H1 (cell line): ENCODE data around the gene SMYD3. TPM values are rescaled to one million over a fixed set of nuclear protein-coding genes. Genes with fewer than 3 reads are reported as not detected.

Experiments used
- CTCF ChIA-PET: fragments of 300-600 bp; sonication (Branson Sonifier 250); formaldehyde crosslinking; loops from one replicate; lab custom pipeline; 2021; ENCODE audit not compliant: partially characterized antibody; lab: Charles Lee
- POLR2A ChIA-PET: fragments of 300-600 bp; sonication (Branson Sonifier 250); formaldehyde crosslinking; loops from one replicate; lab custom pipeline; 2021; ENCODE audit warnings: inconsistent platforms; ENCODE audit not compliant: partially characterized antibody; lab: Charles Lee
- DNase-seq, 2 experiments: peaks; one replicate each; pipeline versions ENCODE4 v3.0.0 to v3.0.0-alpha.2; 2010 to 2022; ENCODE audit warnings: low spot score in 2 of 2, low read depth in 1 of 2, mixed read lengths in 1 of 2
- FAIRE-seq: peaks from 2 replicates; lab custom pipeline; 2011; peaks lifted over from hg19 to GRCh38; lab: Jason Lieb, UNC
- H2AFZ ChIP-seq: 2 replicates; pipeline ENCODE4 v1.8.1; 2012; ENCODE audit warnings: low read length, inconsistent platforms
- H2AK5ac ChIP-seq: 2 replicates; pipeline ENCODE4 v1.6.1; 2013; ENCODE audit warnings: low read depth, low read length
- H2BK120ac ChIP-seq: replicated peaks from 2 replicates; pipeline ENCODE3; 2013; ENCODE audit warnings: low read depth, low read length, inconsistent platforms
- H2BK12ac ChIP-seq: 2 replicates; pipeline ENCODE4 v1.6.1; 2013; ENCODE audit warnings: low read depth, low read length
- H2BK15ac ChIP-seq: 2 replicates; pipeline ENCODE4 v1.6.1; 2013; ENCODE audit warnings: low read length
- H2BK20ac ChIP-seq: 2 replicates; pipeline ENCODE4 v1.6.1; 2013; ENCODE audit warnings: low read length
- H2BK5ac ChIP-seq: 2 replicates; pipeline ENCODE4 v1.6.1; 2013; ENCODE audit warnings: low read depth, low read length
- H3K14ac ChIP-seq: 2 replicates; pipeline ENCODE4 v1.6.1; 2013; ENCODE audit warnings: inconsistent platforms; ENCODE audit not compliant: insufficient read length
- H3K18ac ChIP-seq: 2 replicates; pipeline ENCODE4 v1.6.1; 2013; ENCODE audit warnings: low read length; ENCODE audit errors: extremely low read depth
- H3K23ac ChIP-seq: 2 replicates; pipeline ENCODE4 v1.6.1; 2013; ENCODE audit warnings: inconsistent platforms; ENCODE audit not compliant: insufficient read length
- H3K23me2 ChIP-seq: 2 replicates; pipeline ENCODE4 v1.6.1; 2013; ENCODE audit warnings: low read depth, low read length
- H3K27ac ChIP-seq: 2 replicates; pipeline ENCODE4 v1.6.1; 2011; ENCODE audit warnings: low read depth, low read length, inconsistent platforms
- H3K27me3 ChIP-seq, 4 experiments: replicated peaks in 1 of 4; 1 replicate in 1 of 4; 2 replicates in 3 of 4; pipeline versions ENCODE4 v1.6.1 to v1.8.1; 2011 to 2013; ENCODE audit warnings: low read length in 3 of 4, mild to moderate bottlenecking in 3 of 4, inconsistent platforms in 2 of 4, mixed read lengths in 2 of 4, moderate library complexity in 1 of 4; ENCODE audit not compliant: control insufficient read depth in 3 of 4, insufficient read depth in 3 of 4; ENCODE audit errors: extremely low read depth in 1 of 4
- H3K36me3 ChIP-seq, 4 experiments: 2 replicates each; pipeline versions ENCODE4 v1.6.1 to v1.8.1; 2011 to 2013; ENCODE audit warnings: mild to moderate bottlenecking in 4 of 4, low read length in 3 of 4, moderate library complexity in 2 of 4, control low read depth in 1 of 4, inconsistent platforms in 1 of 4; ENCODE audit not compliant: insufficient read depth in 4 of 4, control insufficient read depth in 2 of 4
- H3K4ac ChIP-seq: replicated peaks from 2 replicates; pipeline ENCODE3; 2013; ENCODE audit warnings: low read length, low read depth, mixed read lengths, inconsistent platforms; ENCODE audit not compliant: insufficient read length
- H3K4me1 ChIP-seq, 4 experiments: replicated peaks in 1 of 4; 1 replicate in 1 of 4; 2 replicates in 3 of 4; pipeline versions ENCODE4 v1.6.1 to v1.8.1; 2011 to 2013; ENCODE audit warnings: low read length in 3 of 4, inconsistent platforms in 2 of 4, mixed read lengths in 1 of 4; ENCODE audit not compliant: insufficient read depth in 4 of 4, control insufficient read depth in 3 of 4
- H3K4me2 ChIP-seq, 2 experiments: 2 replicates each; pipeline versions ENCODE4 v1.6.1 to v1.8.1; 2011 to 2013; ENCODE audit warnings: low read depth in 2 of 2, low read length in 2 of 2, control low read depth in 1 of 2, inconsistent platforms in 1 of 2, mild to moderate bottlenecking in 1 of 2; ENCODE audit not compliant: insufficient read depth in 1 of 2
- H3K4me3 ChIP-seq, 4 experiments: fragments of 200-600, 300-600 bp in 1 of 4; sonication (generic), shearing (Covaris generic), sonication (Bioruptor Twin) in 1 of 4; 2 replicates each; pipeline versions ENCODE4 v1.5.1 to v1.8.1; 2011 to 2016; ENCODE audit warnings: low read length in 4 of 4, low read depth in 3 of 4, control low read depth in 2 of 4, inconsistent platforms in 2 of 4, mild to moderate bottlenecking in 2 of 4, mixed read lengths in 1 of 4, moderate library complexity in 1 of 4; ENCODE audit not compliant: insufficient read depth in 2 of 4; ENCODE audit errors: extremely low read depth in 1 of 4
- H3K56ac ChIP-seq: replicated peaks from 2 replicates; pipeline ENCODE3; 2013; ENCODE audit warnings: low read depth, mild to moderate bottlenecking, mixed read lengths, low read length, inconsistent platforms; ENCODE audit not compliant: insufficient read length
- H3K79me1 ChIP-seq: 2 replicates; pipeline ENCODE4 v1.6.1; 2013; ENCODE audit warnings: low read depth, low read length, control low read depth
- H3K79me2 ChIP-seq, 2 experiments: 2 replicates each; pipeline versions ENCODE4 v1.6.1 to v1.8.1; 2012 to 2013; ENCODE audit warnings: low read length in 2 of 2, mild to moderate bottlenecking in 2 of 2, inconsistent platforms in 1 of 2; ENCODE audit not compliant: insufficient read depth in 2 of 2, control insufficient read depth in 1 of 2
- H3K9ac ChIP-seq, 4 experiments: replicated peaks in 1 of 4; 1 replicate in 1 of 4; 2 replicates in 3 of 4; pipeline versions ENCODE4 v1.6.1 to v1.8.1; 2011 to 2013; ENCODE audit warnings: low read depth in 3 of 4, low read length in 3 of 4, control low read depth in 2 of 4, mild to moderate bottlenecking in 2 of 4, moderate library complexity in 2 of 4, inconsistent platforms in 1 of 4; ENCODE audit errors: extremely low read depth in 1 of 4
- H3K9me3 ChIP-seq, 2 experiments: 2 replicates each; pipeline versions ENCODE4 v1.6.1 to v1.8.1; 2012 to 2013; ENCODE audit warnings: mild to moderate bottlenecking in 2 of 2, moderate library complexity in 2 of 2, control low read depth in 1 of 2, inconsistent platforms in 1 of 2, low read depth in 1 of 2, low read length in 1 of 2, mixed read lengths in 1 of 2; ENCODE audit not compliant: insufficient read depth in 2 of 2
- H4K20me1 ChIP-seq, 2 experiments: replicated peaks in 1 of 2; 2 replicates each; pipeline versions ENCODE3 to v1.8.1; 2011 to 2013; ENCODE audit warnings: inconsistent platforms in 2 of 2, low read length in 2 of 2, mild to moderate bottlenecking in 1 of 2; ENCODE audit not compliant: insufficient read depth in 2 of 2, control insufficient read depth in 1 of 2
- H4K5ac ChIP-seq: 2 replicates; pipeline ENCODE4 v1.6.1; 2013; ENCODE audit warnings: low read length, low read depth, mixed read lengths, inconsistent platforms; ENCODE audit not compliant: insufficient read length
- H4K8ac ChIP-seq: 2 replicates; pipeline ENCODE4 v1.8.0; 2013; ENCODE audit warnings: mild to moderate bottlenecking, moderate library complexity, low read length, inconsistent platforms; ENCODE audit not compliant: insufficient read depth; ENCODE audit errors: extremely low read depth
- H4K91ac ChIP-seq: replicated peaks from 2 replicates; pipeline ENCODE3; 2013; ENCODE audit warnings: low read length, mixed read lengths, inconsistent platforms; ENCODE audit not compliant: insufficient read length
- BCL11A ChIP-seq, 2 experiments: IDR thresholded peaks; one replicate each; pipeline ENCODE4 v1.6.1; 2011; ENCODE audit warnings: low read depth in 2 of 2, low read length in 2 of 2, mild to moderate bottlenecking in 2 of 2
- CBX8 ChIP-seq: fragments of 300-800, 300-1000 bp; sonication (generic); IDR thresholded peaks from 2 replicates; pipeline ENCODE4 v1.7.1; 2016; ENCODE audit warnings: low read depth, low read length, borderline replicate concordance
- EGR1 ChIP-seq: IDR thresholded peaks from 2 replicates; pipeline ENCODE4 v1.6.1; 2011; ENCODE audit warnings: low read depth, low read length, borderline replicate concordance
- FOSL1 ChIP-seq: IDR thresholded peaks from 2 replicates; pipeline ENCODE4 v1.6.1; 2011; ENCODE audit warnings: mild to moderate bottlenecking, low read depth, low read length, moderate library complexity; ENCODE audit not compliant: insufficient read depth
- KDM1A ChIP-seq: fragments of 200-600, 300-600 bp; sonication (generic); IDR thresholded peaks from 2 replicates; pipeline ENCODE4 v1.7.1; 2016; ENCODE audit warnings: mild to moderate bottlenecking, low read length, borderline replicate concordance
- SAP30 ChIP-seq: fragments of 300-600 bp; sonication (generic); IDR thresholded peaks from 2 replicates; pipeline ENCODE4 v1.7.1; 2012; ENCODE audit warnings: low read length, moderate library complexity, mild to moderate bottlenecking, inconsistent platforms; ENCODE audit not compliant: insufficient read depth, insufficient replicate concordance
- TAF7 ChIP-seq: optimal IDR thresholded peaks from 2 replicates; pipeline ENCODE3; 2011; ENCODE audit warnings: low read depth, mild to moderate bottlenecking, inconsistent platforms, low read length, moderate library complexity, borderline replicate concordance
- WGBS, 2 experiments: shearing (Covaris generic) in 1 of 2; methylation state at CpG; one replicate each; pipeline versions ENCODE4 v1.1.6 to v1.1.7; 2013 to 2015; ENCODE audit warnings: low lambda C conversion rate in 2 of 2, mixed read lengths in 2 of 2, inconsistent platforms in 1 of 2, low coverage in 1 of 2, missing lambda C conversion rate in 1 of 2; ENCODE audit not compliant: insufficient replicate concordance in 2 of 2, insufficient coverage in 1 of 2, insufficient read length in 1 of 2; ENCODE audit errors: extremely low coverage in 1 of 2, missing lambda C conversion rate in 1 of 2; 5-methylcytosine and 5-hydroxymethylcytosine counted together
- polyA plus RNA-seq, 7 experiments: library from polyadenylated mRNA; depleted of rRNA in 3 of 7; stranded (reverse) in 5 of 7; unstranded in 2 of 7; fragments of >200 nt in 5 of 7; fragments of 200-250 nt in 2 of 7; gene quantifications; 1 replicate in 5 of 7; 2 replicates in 1 of 7; 4 replicates in 1 of 7; pipeline versions ENCODE4 v1.2.1 to v1.2.3, GENCODE V29; 2011 to 2013; ENCODE audit warnings: missing spikeins in 2 of 7, mixed read lengths in 2 of 7
- total RNA-seq: library from RNA; stranded (reverse); fragmentation: NEBNext Ultra II Directional; extraction: Animal tissue kit (Norgen Biotek cat#: 25700); gene quantifications from 2 replicates; pipeline ENCODE4 v1.2.1, GENCODE V29; 2021
- TF ChIP-seq, protein P1 (sequence below): IDR thresholded peaks from 2 replicates; pipeline ENCODE4 v1.6.1; 2011; ENCODE audit warnings: low read depth, mild to moderate bottlenecking, low read length; ENCODE audit not compliant: insufficient read depth

Gene SMYD3
- total and polyA plus RNA-seq, 2 of the 8 experiments (the other 6 are each of a cell fraction or from before 2014, with no cell fraction given), result 17.3 to 25.4 TPM

DNA sequence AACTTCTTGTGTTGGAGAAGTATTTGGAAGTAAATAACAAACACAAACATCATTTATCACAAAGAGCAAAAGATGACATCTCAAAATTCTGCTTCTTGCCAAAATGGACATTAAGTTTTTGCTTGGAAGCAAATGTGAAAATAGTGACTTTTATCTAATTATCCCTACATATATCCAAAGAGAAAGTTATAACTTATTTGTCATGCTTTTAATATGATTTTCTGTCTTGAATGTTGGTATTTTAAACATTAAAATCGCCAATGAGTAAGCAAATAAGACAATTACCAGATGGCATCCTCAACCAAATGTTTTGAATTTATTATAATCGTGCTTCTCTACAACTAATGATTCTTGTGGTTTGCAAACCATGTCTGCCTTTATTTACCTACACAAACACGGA lies 758.0 kb downstream of the SMYD3 start:
- H3K9ac ChIP-seq, result no peak overlapping the region
- DNase-seq, result no peak
- H4K5ac ChIP-seq, result no peak overlapping the region
- no peak overlapping the region for H2BK15ac ChIP-seq
- FAIRE-seq, result no peak
- ChIA-PET POLR2A (no interaction called here), CTCF (interaction anchor here (0.6 to 1.5 kb wide), 2 partner anchors 29 to 98 kb away, joined by 3 read pairs; no protein-coding TSS in a partner anchor)
- no peak overlapping the region for H3K14ac ChIP-seq
- H3K56ac ChIP-seq, result no peak overlapping the region
- no peaks in the 10 kb centered on the region for H4K20me1 ChIP-seq
- no peak overlapping the region for H2AFZ ChIP-seq
- H3K27me3 ChIP-seq, result no peaks in the 10 kb centered on the region
- H3K27ac ChIP-seq, result no peak overlapping the region
- 87% methylated on average over 3 of the region's 3 CpGs; no CpG with 5 or more reads in 1 of the 2 experiments for WGBS, 2 experiments
- no peak overlapping the region for H4K91ac ChIP-seq
- no peak overlapping the region for H2BK120ac ChIP-seq
- H3K4me2 ChIP-seq, result no peak overlapping the region
- H3K79me2 ChIP-seq, result no peaks in the 10 kb centered on the region
- H2BK20ac ChIP-seq, result no peak overlapping the region
- H2BK5ac ChIP-seq, result no peak overlapping the region
- H3K36me3 ChIP-seq, result peaks cover 0 to 2% (median 0%) of the 10 kb centered on the region in 4 experiments; a peak in 1 of 8 replicates
- H2BK12ac ChIP-seq, result no peak overlapping the region
- H3K23ac ChIP-seq, result no peak overlapping the region
- H3K4me3 ChIP-seq, result no peak overlapping the region
- no peak overlapping the region for H3K18ac ChIP-seq
- H3K4ac ChIP-seq, result no peak overlapping the region
- no peaks in the 10 kb centered on the region for H3K23me2 ChIP-seq
- no peak overlapping the region for H2AK5ac ChIP-seq
- no peaks in the 10 kb centered on the region for H3K79me1 ChIP-seq
- H4K8ac ChIP-seq, result no peak overlapping the region
- no peaks in the 10 kb centered on the region for H3K9me3 ChIP-seq
- peaks cover 0 to 4% (median 2%) of the 10 kb centered on the region in 4 experiments; a peak in 4 of 7 replicates for H3K4me1 ChIP-seq
- TF ChIP-seq EGR1 (no peak), KDM1A (no peak), CBX8 (no peak), BCL11A (IDR thresholded peaks at IDR 0.05; ENCODE audit: low read depth in 2 of 2, low read length in 2 of 2) (no peak), FOSL1 (no peak), SAP30 (no peak), TAF7 (no peak)
- TF ChIP-seq, protein P1, sequence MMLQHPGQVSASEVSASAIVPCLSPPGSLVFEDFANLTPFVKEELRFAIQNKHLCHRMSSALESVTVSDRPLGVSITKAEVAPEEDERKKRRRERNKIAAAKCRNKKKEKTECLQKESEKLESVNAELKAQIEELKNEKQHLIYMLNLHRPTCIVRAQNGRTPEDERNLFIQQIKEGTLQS, result no peak
